VCaP (cell line): ENCODE data around the gene ZNF488.

Experiments
- H3K27ac ChIP-seq: fragments of 450-650 bp; 2 replicates; pipeline ENCODE4 v1.5.1; 2017
- TF ChIP-seq, protein P1 (sequence below): fragments of 450-650 bp; conservative IDR thresholded peaks from 2 replicates; pipeline ENCODE4 v1.5.1; 2017; ENCODE audit warnings: mild to moderate bottlenecking, moderate library complexity

Gene ZNF488

DNA sequence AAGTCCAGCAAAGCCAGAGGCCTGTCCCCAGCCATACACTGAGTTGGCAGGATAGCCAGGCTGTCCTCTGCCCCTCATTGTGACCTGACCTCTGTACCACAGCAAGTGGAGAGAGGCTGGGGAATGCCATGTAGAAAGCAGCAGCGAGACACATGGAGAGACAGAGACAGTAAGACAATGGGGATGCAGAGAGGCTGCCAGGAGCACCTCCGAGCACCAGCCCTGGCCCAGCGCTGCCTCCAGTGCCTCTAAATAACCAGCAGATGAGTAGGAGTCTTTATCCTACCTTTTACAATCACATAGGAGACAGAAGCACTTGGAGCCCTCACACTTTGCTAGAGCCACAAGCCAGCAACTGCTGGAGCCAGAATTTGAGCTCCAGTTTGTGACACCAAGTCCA lies 53.7 kb downstream of the ZNF488 start:
- TF ChIP-seq, protein P1, sequence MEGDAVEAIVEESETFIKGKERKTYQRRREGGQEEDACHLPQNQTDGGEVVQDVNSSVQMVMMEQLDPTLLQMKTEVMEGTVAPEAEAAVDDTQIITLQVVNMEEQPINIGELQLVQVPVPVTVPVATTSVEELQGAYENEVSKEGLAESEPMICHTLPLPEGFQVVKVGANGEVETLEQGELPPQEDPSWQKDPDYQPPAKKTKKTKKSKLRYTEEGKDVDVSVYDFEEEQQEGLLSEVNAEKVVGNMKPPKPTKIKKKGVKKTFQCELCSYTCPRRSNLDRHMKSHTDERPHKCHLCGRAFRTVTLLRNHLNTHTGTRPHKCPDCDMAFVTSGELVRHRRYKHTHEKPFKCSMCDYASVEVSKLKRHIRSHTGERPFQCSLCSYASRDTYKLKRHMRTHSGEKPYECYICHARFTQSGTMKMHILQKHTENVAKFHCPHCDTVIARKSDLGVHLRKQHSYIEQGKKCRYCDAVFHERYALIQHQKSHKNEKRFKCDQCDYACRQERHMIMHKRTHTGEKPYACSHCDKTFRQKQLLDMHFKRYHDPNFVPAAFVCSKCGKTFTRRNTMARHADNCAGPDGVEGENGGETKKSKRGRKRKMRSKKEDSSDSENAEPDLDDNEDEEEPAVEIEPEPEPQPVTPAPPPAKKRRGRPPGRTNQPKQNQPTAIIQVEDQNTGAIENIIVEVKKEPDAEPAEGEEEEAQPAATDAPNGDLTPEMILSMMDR, result no peak
- no peak overlapping the region for H3K27ac ChIP-seq

DNA sequence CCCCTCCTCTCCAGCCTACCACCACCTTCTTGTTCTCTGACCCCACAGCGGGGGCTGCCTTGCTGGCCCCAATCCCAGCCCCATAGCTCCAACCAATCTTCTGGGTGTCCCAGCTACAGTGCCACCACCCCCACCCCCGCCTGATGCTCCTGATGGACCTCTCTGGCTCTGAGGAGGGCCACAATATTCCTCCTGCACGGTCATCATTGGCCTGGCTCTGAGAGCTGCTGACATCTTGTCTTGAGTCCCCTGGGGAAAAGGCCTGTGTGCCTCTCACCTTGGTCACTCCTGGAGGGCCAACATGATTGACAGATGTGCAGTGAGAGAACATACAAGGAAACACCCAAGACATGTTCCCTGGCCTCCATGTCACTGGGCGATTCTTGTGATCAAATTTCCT lies 54.2 kb downstream of the ZNF488 start:
- TF ChIP-seq, protein P1, result no peak
- H3K27ac ChIP-seq, result no peak overlapping the region

DNA sequence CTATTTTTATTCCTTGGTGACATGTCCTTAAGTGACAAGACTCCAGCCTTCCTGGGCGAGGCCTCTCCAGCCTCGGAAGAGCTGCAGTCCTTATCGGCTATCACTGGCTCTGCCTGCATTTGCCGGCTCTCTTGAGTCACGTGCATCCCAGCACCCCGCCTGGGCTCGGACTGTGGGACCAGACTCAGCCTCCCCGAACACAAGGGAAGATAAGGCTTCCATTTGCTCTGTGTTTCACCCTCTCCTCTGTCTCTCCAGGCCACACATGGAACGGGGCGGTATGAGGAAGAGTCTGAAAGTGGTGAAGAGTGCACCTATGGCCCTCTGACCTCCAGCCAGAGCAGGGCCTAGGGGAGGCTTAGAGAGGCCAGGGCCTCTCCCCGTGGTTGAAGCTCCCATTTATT lies 57.2 kb downstream of the ZNF488 start:
- TF ChIP-seq, protein P1, result no peak
- no peak overlapping the region for H3K27ac ChIP-seq

DNA sequence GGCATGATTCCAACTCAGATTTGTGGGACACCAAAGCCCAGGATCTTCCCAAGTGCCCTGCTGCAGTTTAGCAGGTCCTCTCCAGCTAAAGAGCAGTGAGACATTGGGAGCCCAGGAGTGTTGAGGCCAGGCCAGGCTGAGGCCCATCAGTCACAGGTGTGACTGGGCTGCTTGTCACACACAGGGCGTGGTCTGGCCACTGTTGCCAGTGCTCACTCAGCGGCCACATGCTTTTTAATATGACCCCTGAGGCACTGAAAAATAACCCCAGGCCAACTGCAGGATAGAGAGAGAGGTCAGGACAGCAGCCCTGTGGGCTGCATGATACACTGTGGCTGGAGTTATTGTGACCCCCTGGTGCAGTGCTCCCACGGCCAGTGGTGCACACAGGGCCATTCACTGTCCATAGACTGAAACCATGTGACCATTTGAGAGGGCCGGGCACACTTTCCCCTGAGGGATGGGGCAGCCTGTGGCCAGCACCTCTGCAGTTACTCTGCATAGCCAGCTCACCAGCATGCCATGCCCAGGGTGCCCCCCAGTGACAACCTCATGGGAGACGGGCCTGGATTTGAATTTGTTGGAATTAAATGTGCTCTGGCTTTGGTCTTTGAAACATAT lies 57.7 kb downstream of the ZNF488 start:
- H3K27ac ChIP-seq, result no peak overlapping the region
- TF ChIP-seq, protein P1, result no peak

DNA sequence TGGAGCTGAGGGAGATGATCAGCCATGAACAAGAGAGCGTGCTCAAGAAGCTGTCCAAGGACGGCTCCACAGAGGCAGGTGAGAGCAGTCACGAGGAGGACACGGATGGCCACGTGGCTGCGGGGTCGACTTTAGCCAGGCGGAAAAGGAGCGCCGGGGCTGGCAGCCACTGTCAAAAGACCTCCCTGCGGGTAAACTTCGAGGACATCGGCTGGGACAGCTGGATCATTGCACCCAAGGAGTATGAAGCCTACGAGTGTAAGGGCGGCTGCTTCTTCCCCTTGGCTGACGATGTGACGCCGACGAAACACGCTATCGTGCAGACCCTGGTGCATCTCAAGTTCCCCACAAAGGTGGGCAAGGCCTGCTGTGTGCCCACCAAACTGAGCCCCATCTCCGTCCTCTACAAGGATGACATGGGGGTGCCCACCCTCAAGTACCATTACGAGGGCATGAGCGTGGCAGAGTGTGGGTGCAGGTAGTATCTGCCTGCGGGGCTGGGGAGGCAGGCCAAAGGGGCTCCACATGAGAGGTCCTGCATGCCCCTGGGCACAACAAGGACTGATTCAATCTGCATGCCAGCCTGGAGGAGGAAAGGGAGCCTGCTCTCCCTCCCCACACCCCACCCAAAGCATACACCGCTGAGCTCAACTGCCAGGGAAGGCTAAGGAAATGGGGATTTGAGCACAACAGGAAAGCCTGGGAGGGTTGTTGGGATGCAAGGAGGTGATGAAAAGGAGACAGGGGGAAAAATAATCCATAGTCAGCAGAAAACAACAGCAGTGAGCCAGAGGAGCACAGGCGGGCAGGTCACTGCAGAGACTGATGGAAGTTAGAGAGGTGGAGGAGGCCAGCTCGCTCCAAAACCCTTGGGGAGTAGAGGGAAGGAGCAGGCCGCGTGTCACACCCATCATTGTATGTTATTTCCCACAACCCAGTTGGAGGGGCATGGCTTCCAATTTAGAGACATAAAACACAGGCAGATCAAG lies 58.5 kb downstream of the ZNF488 start:
- H3K27ac ChIP-seq, result no peak overlapping the region
- TF ChIP-seq, protein P1, result no peak

DNA sequence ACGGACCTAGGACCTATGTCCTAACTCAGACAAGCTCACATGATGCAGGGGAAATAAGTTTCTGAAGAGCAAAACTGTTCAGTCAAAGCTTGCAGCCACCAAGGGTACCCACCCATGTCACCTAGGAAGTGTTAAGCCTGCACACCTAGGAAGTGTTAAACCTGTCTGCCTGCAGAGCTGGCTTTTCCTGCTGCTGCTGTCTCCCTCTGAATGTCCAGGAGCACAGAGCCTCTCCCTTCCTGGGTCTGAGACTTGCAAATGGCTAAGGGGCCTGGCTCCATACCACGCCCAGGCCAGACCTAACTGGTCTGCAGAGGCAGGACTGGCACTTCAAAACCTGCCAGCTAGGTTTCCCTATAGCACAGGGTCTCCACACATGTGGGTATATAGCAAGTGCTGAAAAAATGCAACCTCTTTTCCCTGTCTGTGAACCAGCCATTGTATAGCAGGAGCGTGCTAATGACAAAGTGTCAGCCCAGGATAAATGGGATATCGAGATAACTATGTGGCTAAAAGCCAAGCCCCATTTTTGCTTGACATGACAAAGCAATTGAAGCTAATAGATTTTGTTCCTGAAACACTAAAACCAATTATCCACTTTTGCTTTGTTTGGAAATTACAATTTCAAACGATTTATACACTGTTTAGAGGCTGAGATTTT lies 60.3 kb downstream of the ZNF488 start:
- H3K27ac ChIP-seq, result no peak overlapping the region
- TF ChIP-seq, protein P1, result no peak

DNA sequence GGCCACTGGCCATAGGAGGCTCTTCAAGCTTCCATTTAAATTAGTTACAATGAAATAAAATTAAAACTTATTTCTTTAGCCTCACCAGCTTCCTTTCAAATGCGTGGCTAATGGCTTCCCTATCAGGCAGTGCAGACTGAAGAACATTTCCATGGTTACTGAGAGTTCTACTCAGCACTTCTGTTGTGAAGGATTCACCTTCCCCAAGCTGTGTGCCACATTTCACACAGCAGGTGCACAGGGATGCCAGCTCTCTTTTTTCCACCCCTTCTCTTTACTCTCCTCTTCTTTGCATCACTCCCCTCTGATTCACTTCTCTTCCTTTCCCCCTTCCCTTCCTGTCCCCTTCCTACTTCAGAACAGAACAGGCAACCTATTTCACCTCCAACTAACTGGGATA lies 61.0 kb downstream of the ZNF488 start:
- TF ChIP-seq, protein P1, result no peak

More for the DNA sequence above, 61.0 kb downstream of the ZNF488 start:
- H3K27ac ChIP-seq, result no peak overlapping the region
